Thymus (tissue), 11 donors: Measurements from ENCODE around the gene CERS6. TPM values are rescaled to one million over a fixed set of nuclear protein-coding genes. Genes with fewer than 3 reads are reported as not detected.
"Not testable (repeated sequence)": the region's sequence is repeated elsewhere in the genome, so short reads cannot be mapped to it uniquely, and the experiment has no call there.

Source experiments
- DNase-seq, 9 donors: peaks; one replicate each; pipeline ENCODE4 v3.0.0-alpha.2; 2013; ENCODE audit warnings: low spot score in 9 of 9, low read depth in 6 of 9, missing footprints in 1 of 9
- H3K27ac ChIP-seq, 2 donors: one replicate each; pipeline ENCODE4 v1.5.1; 2013; ENCODE audit warnings: control low read depth in 1 of 2, low read depth in 1 of 2, low read length in 1 of 2, mild to moderate bottlenecking in 1 of 2, moderate library complexity in 1 of 2
- H3K27me3 ChIP-seq, 2 donors: one replicate each; pipeline ENCODE4 v1.5.1; 2013; ENCODE audit warnings: low read length in 1 of 2; ENCODE audit not compliant: control insufficient read depth in 2 of 2, insufficient read depth in 1 of 2
- H3K36me3 ChIP-seq, 2 donors: one replicate each; pipeline ENCODE4 v1.5.1; 2013; ENCODE audit warnings: low read length in 1 of 2, mild to moderate bottlenecking in 1 of 2, moderate library complexity in 1 of 2; ENCODE audit not compliant: control insufficient read depth in 2 of 2, insufficient read depth in 2 of 2
- H3K4me1 ChIP-seq, 2 donors: one replicate each; pipeline ENCODE4 v1.5.1; 2013; ENCODE audit warnings: low read length in 2 of 2; ENCODE audit not compliant: control insufficient read depth in 2 of 2, insufficient read depth in 2 of 2
- H3K4me3 ChIP-seq, 2 donors: one replicate each; pipeline ENCODE4 v1.5.1; 2013; ENCODE audit warnings: low read length in 2 of 2, control low read depth in 1 of 2, mild to moderate bottlenecking in 1 of 2
- H3K9me3 ChIP-seq, 2 donors: one replicate each; pipeline ENCODE4 v1.5.1; 2013; ENCODE audit warnings: low read length in 1 of 2, mild to moderate bottlenecking in 1 of 2; ENCODE audit not compliant: control insufficient read depth in 2 of 2, insufficient read depth in 1 of 2
- WGBS: extraction: QIAGEN DNeasy Blood & Tissue Kit; methylation state at CpG from one replicate; pipeline ENCODE4 v1.1.7; 2013; 5-methylcytosine and 5-hydroxymethylcytosine counted together
- polyA plus RNA-seq: library from polyadenylated mRNA; stranded (reverse); fragments of 200-250 nt; gene quantifications from one replicate; pipeline ENCODE4 v1.2.3, GENCODE V29; 2013
- total RNA-seq: library from RNA; stranded (reverse); fragments of 120-200 nt; gene quantifications from one replicate; pipeline ENCODE4 v1.2.4, GENCODE V29; 2013
- donor health status: healthy.

CERS6 gene
- total and polyA plus RNA-seq, 2 donors, result 12.1 to 26.9 TPM

GRCh38 chr2:168482952-168483831 is 27.1 kb downstream of the CERS6 start:
- Histone ChIP-seq H3K4me3 (no peak overlapping the region), H3K36me3 (no peaks in the 10 kb centered on the region), H3K4me1 (peaks cover 3 to 7% of the 10 kb centered on the region in 2 donors), H3K27me3 (no peaks in the 10 kb centered on the region), H3K9me3 (no peaks in the 10 kb centered on the region), H3K27ac (no peak overlapping the region)
- no peak for DNase-seq
- WGBS, result 98% methylated on average over 9 of the region's 9 CpGs

GRCh38 chr2:168486477-168486876 is 30.4 kb downstream of the CERS6 start:
- Histone ChIP-seq H3K4me1 (peaks cover 10 to 16% of the 10 kb centered on the region in 2 donors), H3K9me3 (no peaks in the 10 kb centered on the region), H3K27me3 (no peaks in the 10 kb centered on the region), H3K4me3 (no peak overlapping the region), H3K36me3 (no peaks in the 10 kb centered on the region), H3K27ac (no peak overlapping the region)
- 90% methylated on average over 3 of the region's 3 CpGs for WGBS
- no peak for DNase-seq

- WGBS, result 6% methylated on average over 7 of the region's 7 CpGs
- H3K36me3 ChIP-seq, result peaks cover 4 to 6% of the 10 kb centered on the region in 2 donors
- no peaks in the 10 kb centered on the region for H3K9me3 ChIP-seq
- DNase-seq, result peak in 5 of 9 donors; percentile 40 to 80 (median 57)
- H3K27ac ChIP-seq, result peak overlapping the region; percentile 73 to 77
- peak overlapping the region; percentile 15 to 26 for H3K4me3 ChIP-seq
- peaks cover 14 to 20% of the 10 kb centered on the region in 2 donors for H3K4me1 ChIP-seq
- H3K27me3 ChIP-seq, result no peaks in the 10 kb centered on the region
These were observed 34.2 kb downstream of the CERS6 start for GRCh38 chr2:168490015-168490874.

- peaks cover 14 to 20% of the 10 kb centered on the region in 2 donors for H3K4me1 ChIP-seq
- no peaks in the 10 kb centered on the region for H3K27me3 ChIP-seq
- WGBS, result 24% methylated on average over 3 of the region's 3 CpGs
- DNase-seq, result peak in 1 of 9 donors; percentile 58
- peaks cover 6 to 12% of the 10 kb centered on the region in 2 donors for H3K36me3 ChIP-seq
- no peaks in the 10 kb centered on the region for H3K9me3 ChIP-seq
- peak overlapping the region; percentile 73 to 77 for H3K27ac ChIP-seq
- peak overlapping the region; percentile 26 to 32 for H3K4me3 ChIP-seq
These were observed 35.0 kb downstream of the CERS6 start for GRCh38 chr2:168490946-168491605.

GRCh38 chr2:168491728-168492127 is 35.7 kb downstream of the CERS6 start:
- Histone ChIP-seq H3K36me3 (peaks cover 6 to 12% of the 10 kb centered on the region in 2 donors), H3K27ac (peak overlapping the region in 1 of 2 donors; percentile 77), H3K4me1 (peaks cover 14 to 20% of the 10 kb centered on the region in 2 donors)
- DNase-seq, H3K27me3 ChIP-seq, H3K9me3 ChIP-seq, H3K4me3 ChIP-seq: not testable (repeated sequence)
- WGBS, result 91% methylated on average over 4 of the region's 4 CpGs

GRCh38 chr2:168493219-168493618 is 37.1 kb downstream of the CERS6 start:
- peaks cover 6 to 12% of the 10 kb centered on the region in 2 donors for H3K36me3 ChIP-seq
- peak overlapping the region in 1 of 2 donors; percentile 33 for H3K27ac ChIP-seq
- H3K4me3 ChIP-seq, H3K27me3 ChIP-seq, H3K9me3 ChIP-seq: not testable (repeated sequence)
- H3K4me1 ChIP-seq, result peaks cover 14 to 23% of the 10 kb centered on the region in 2 donors
- 97% methylated on average over 2 of the region's 2 CpGs for WGBS
- DNase-seq, result peak in 1 of 9 donors; percentile 41

- Histone ChIP-seq H3K27ac (no peak overlapping the region), H3K27me3 (no peaks in the 10 kb centered on the region), H3K36me3 (peaks cover 9 to 12% of the 10 kb centered on the region in 2 donors), H3K9me3 (peaks cover 0 to 8% of the 10 kb centered on the region in 2 donors), H3K4me3 (no peak overlapping the region), H3K4me1 (peaks cover 14 to 23% of the 10 kb centered on the region in 2 donors)
- 94% methylated on average over 7 of the region's 7 CpGs for WGBS
- no peak for DNase-seq
These were observed 38.2 kb downstream of the CERS6 start for GRCh38 chr2:168494190-168494711.

- H3K27me3 ChIP-seq, result no peaks in the 10 kb centered on the region
- H3K4me3 ChIP-seq, result no peak overlapping the region
- DNase-seq, result no peak
- peaks cover 0 to 8% of the 10 kb centered on the region in 2 donors for H3K9me3 ChIP-seq
- WGBS, result 87% methylated on average over 1 of the region's 1 CpG
- H3K36me3 ChIP-seq, result peaks cover 9 to 12% of the 10 kb centered on the region in 2 donors
- H3K27ac ChIP-seq, result no peak overlapping the region
- H3K4me1 ChIP-seq, result peaks cover 7 to 15% of the 10 kb centered on the region in 2 donors
These were observed 39.5 kb downstream of the CERS6 start for GRCh38 chr2:168495524-168495923.
